K562 (cell line): ENCODE data around the gene RBL1. TPM values are rescaled to one million over a fixed set of nuclear protein-coding genes. Genes with fewer than 3 reads are reported as not detected.

Experiments
- ATAC-seq: fragments of 200-7000 bp; cut with Tn5 transposase; 3 replicates; pipeline ENCODE4 v1.9.1; 2020; ENCODE audit warnings: moderate library complexity
- BruUV-seq: library from RNA; stranded (reverse); fragments of 400-500 nt; replicated peaks from 2 replicates; lab custom pipeline; 2021; lab: Mats Ljungman, UMichigan
- CTCF ChIA-PET: fragments of 300-600 bp; formaldehyde crosslinking; extraction: SDS; loops from one replicate; lab custom pipeline; 2021; ENCODE audit warnings: low intra/inter-chr PET ratio; lab: Yijun Ruan, JAX
- POLR2A ChIA-PET: fragments of 300-600, 350-650 bp; sonication (Branson Sonifier 250); formaldehyde crosslinking; extraction: SDS; loops from one replicate; lab custom pipeline; 2021; ENCODE audit warnings: antibody characterized with exemption, inconsistent platforms; lab: Yijun Ruan, JAX
- DNase-seq, 4 experiments: peaks; one replicate each; pipeline versions ENCODE4 v3.0.0 to v3.0.0-alpha.2; 2011 to 2018; ENCODE audit warnings: low spot score in 3 of 4, mixed read lengths in 3 of 4; ENCODE audit errors: extremely low read depth in 1 of 4
- FAIRE-seq: peaks from 2 replicates; lab custom pipeline; 2011; peaks lifted over from hg19 to GRCh38; lab: Jason Lieb, UNC
- H2AFZ ChIP-seq: 2 replicates; pipeline ENCODE4 v1.6.0; 2011; ENCODE audit warnings: low read depth, low read length, control low read depth, inconsistent platforms
- H3K27ac ChIP-seq: fragments of 200-600 bp; 3 replicates; pipeline ENCODE4 v1.8.0; 2011; ENCODE audit warnings: low read depth, mild to moderate bottlenecking, control low read depth, inconsistent platforms, low read length, moderate library complexity, mixed read lengths; ENCODE audit errors: extremely low read depth
- H3K27me3 ChIP-seq, 2 experiments: fragments of 300-600 bp in 1 of 2; 2 replicates in 1 of 2; 3 replicates in 1 of 2; pipeline versions ENCODE4 v1.6.0 to v1.8.0; 2011; ENCODE audit warnings: inconsistent platforms in 2 of 2, low read length in 2 of 2, mild to moderate bottlenecking in 1 of 2, mixed read lengths in 1 of 2, moderate library complexity in 1 of 2; ENCODE audit not compliant: control insufficient read depth in 2 of 2, insufficient read depth in 2 of 2
- H3K36me3 ChIP-seq: fragments of 300-600 bp; 3 replicates; pipeline ENCODE4 v1.8.0; 2011; ENCODE audit warnings: mild to moderate bottlenecking, low read length, inconsistent platforms; ENCODE audit not compliant: control insufficient read depth, insufficient read depth
- H3K4me1 ChIP-seq, 2 experiments: fragments of 200-600 bp in 1 of 2; replicated peaks in 1 of 2; 2 replicates in 1 of 2; 3 replicates in 1 of 2; pipeline versions ENCODE4 v1.5.1 to v1.8.0; 2011; ENCODE audit warnings: inconsistent platforms in 2 of 2, low read length in 2 of 2, mild to moderate bottlenecking in 1 of 2, mixed read lengths in 1 of 2, moderate library complexity in 1 of 2; ENCODE audit not compliant: control insufficient read depth in 2 of 2, insufficient read depth in 2 of 2
- H3K4me2 ChIP-seq: 2 replicates; pipeline ENCODE4 v1.6.1; 2011; ENCODE audit warnings: low read length, control low read depth, inconsistent platforms, mixed read lengths; ENCODE audit not compliant: insufficient read depth
- H3K4me3 ChIP-seq: fragments of 200-600 bp; sonication (generic), shearing (Covaris generic); 2 replicates; pipeline ENCODE4 v1.5.1; 2016; ENCODE audit warnings: control low read depth, inconsistent platforms
- H3K79me2 ChIP-seq: fragments of 200-600 bp; 3 replicates; pipeline ENCODE4 v1.8.0; 2011; ENCODE audit warnings: low read length, inconsistent platforms; ENCODE audit not compliant: control insufficient read depth, insufficient read depth
- H3K9ac ChIP-seq, 2 experiments: 2 replicates each; pipeline versions ENCODE4 v1.6.0 to v1.6.1; 2011; ENCODE audit warnings: low read depth in 2 of 2, low read length in 2 of 2, control low read depth in 1 of 2, inconsistent platforms in 1 of 2, mild to moderate bottlenecking in 1 of 2, mixed read lengths in 1 of 2; ENCODE audit not compliant: insufficient read depth in 1 of 2
- H3K9me1 ChIP-seq: one replicate; pipeline ENCODE4 v1.6.0; 2011; ENCODE audit warnings: inconsistent platforms, mild to moderate bottlenecking, low read length, moderate library complexity; ENCODE audit not compliant: control insufficient read depth, insufficient read depth
- H3K9me3 ChIP-seq: replicated peaks from 2 replicates; pipeline ENCODE4 v1.5.1; 2011; ENCODE audit warnings: low read depth, low read length, inconsistent platforms; ENCODE audit not compliant: control insufficient read depth, insufficient read depth
- H4K20me1 ChIP-seq: replicated peaks from 2 replicates; pipeline ENCODE4 v1.6.1; 2011; ENCODE audit warnings: low read length, inconsistent platforms, mixed read lengths; ENCODE audit not compliant: control insufficient read depth, insufficient read depth
- ARNT ChIP-seq, 2 experiments: fragments of 450-650 bp; IDR thresholded peaks; 2 replicates each; pipeline ENCODE4 v1.6.1; 2016; ENCODE audit warnings: mild to moderate bottlenecking in 1 of 2
- BCL6 ChIP-seq: fragments of 250-450 bp; sonication (Bioruptor Pico); IDR thresholded peaks from 2 replicates; pipeline ENCODE4 v1.4.0; 2020
- BRF1 ChIP-seq: IDR thresholded peaks from 3 replicates; pipeline ENCODE4 v1.6.1; 2011; ENCODE audit warnings: borderline replicate concordance, mild to moderate bottlenecking; ENCODE audit not compliant: insufficient read length; ENCODE audit errors: extremely low read depth
- FOS ChIP-seq: IDR thresholded peaks from 3 replicates; pipeline ENCODE4 v1.6.1; 2011; ENCODE audit not compliant: insufficient read length; ENCODE audit errors: extremely low read depth
- HDGF ChIP-seq: fragments of 450-650 bp; IDR thresholded peaks from 2 replicates; pipeline ENCODE4 v1.6.1; 2016
- MCM5 ChIP-seq: fragments of 450-650 bp; IDR thresholded peaks from 2 replicates; pipeline ENCODE4 v1.6.1; 2016; ENCODE audit warnings: low read depth
- NEUROD1 ChIP-seq: fragments of 150-350 bp; IDR thresholded peaks from 2 replicates; pipeline ENCODE4 v1.6.1; 2014; ENCODE audit warnings: borderline replicate concordance, low read length, low read depth; ENCODE audit not compliant: partially characterized antibody
- ZNF316 ChIP-seq: fragments of 450-650 bp; IDR thresholded peaks from 2 replicates; pipeline ENCODE4 v1.6.1; 2016
- ZNF766 ChIP-seq: fragments of 200-800 bp; sonication (Bioruptor generic); conservative IDR thresholded peaks from 2 replicates; pipeline ENCODE4 v1.6.1; 2016; ENCODE audit warnings: missing genetic modification characterization, missing compliant biosample characterization
- WGBS: fragments of 100-300 bp; shearing (Covaris generic); methylation state at CpG from one replicate; pipeline ENCODE4 v1.1.6; 2016; ENCODE audit warnings: low coverage, mixed read lengths; ENCODE audit not compliant: insufficient coverage; ENCODE audit errors: missing lambda C conversion rate; 5-methylcytosine and 5-hydroxymethylcytosine counted together
- in situ Hi-C: fragments of 300-500 bp; cut with MboI; formaldehyde crosslinking; loops from 4 replicates; pipeline ENCODE4 v1.15.0; 2018; ENCODE audit warnings: inconsistent platforms, mixed read lengths
- intact Hi-C: fragments of 100-400 bp; cut with micrococcal nuclease; formaldehyde crosslinking; loops from 2 replicates; pipeline ENCODE4 v1.14.2; 2022
- polyA plus RNA-seq, 8 experiments: library from polyadenylated mRNA; depleted of rRNA in 4 of 8; stranded (reverse) in 5 of 8; unstranded in 3 of 8; fragments of >200 nt; fragmentation: Nextera tagmentation in 2 of 8; fragmentation: Illumina TruSeq in 1 of 8; extraction: Ambion mirVana in 2 of 8; extraction: Trizol in 1 of 8; gene quantifications; 2 replicates each; pipeline versions ENCODE4 v1.2.1 to v1.2.3, GENCODE V29; 2011 to 2014; ENCODE audit warnings: inconsistent platforms in 1 of 8, missing spikeins in 1 of 8
- total RNA-seq, 7 experiments: library from RNA; depleted of rRNA in 6 of 7; stranded (reverse); fragments of >200 nt in 6 of 7; fragmentation: Illumina TruSeq in 2 of 7; extraction: Trizol in 2 of 7; gene quantifications; 2 replicates each; pipeline versions ENCODE4 v1.2.1 to v1.2.3, GENCODE V29; 2011 to 2021; ENCODE audit warnings: low replicate concordance in 1 of 7
- TF ChIP-seq, protein P1 (sequence below): fragments of 250-450 bp; sonication (Bioruptor Pico); IDR thresholded peaks from 2 replicates; pipeline ENCODE4 v1.8.0; 2021; ENCODE audit warnings: moderate library complexity, mild to moderate bottlenecking, inconsistent platforms
- TF ChIP-seq, protein P2 (sequence below): fragments of 250-450 bp; sonication (Bioruptor Pico); IDR thresholded peaks from 2 replicates; pipeline ENCODE4 v1.9.0; 2021; ENCODE audit warnings: mild to moderate bottlenecking, inconsistent platforms
- TF ChIP-seq, protein P3 (sequence below): fragments of 250-450 bp; sonication (Bioruptor Pico); IDR thresholded peaks from 2 replicates; pipeline ENCODE4 v1.5.0; 2021; ENCODE audit warnings: mild to moderate bottlenecking, moderate library complexity

RBL1 gene
- total and polyA plus RNA-seq, 9 of the 15 experiments (the other 6 are each of a cell fraction or from before 2014, with no cell fraction given), result 4.0 to 25.9 (median 15.6) TPM

DNA sequence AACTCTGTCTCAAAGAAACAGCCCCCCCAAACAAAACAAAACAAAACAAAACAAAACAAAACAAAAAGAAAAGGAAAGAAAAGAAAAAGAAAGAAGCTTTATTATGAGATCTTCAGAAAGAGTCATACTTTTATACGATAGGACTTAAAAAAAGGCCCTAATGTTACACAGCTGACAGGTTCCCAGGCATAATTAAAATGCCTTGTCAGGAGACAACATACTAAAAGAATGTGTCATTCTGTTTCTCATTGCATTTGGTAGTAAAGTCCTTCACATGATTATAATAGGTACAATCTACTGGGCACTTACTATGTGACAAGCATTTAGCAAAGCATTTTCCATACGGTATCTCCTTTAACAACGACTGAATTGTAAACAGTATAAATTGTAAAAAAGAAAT lies 46.9 kb upstream of the RBL1 start (continued):
- TF ChIP-seq, protein P1, sequence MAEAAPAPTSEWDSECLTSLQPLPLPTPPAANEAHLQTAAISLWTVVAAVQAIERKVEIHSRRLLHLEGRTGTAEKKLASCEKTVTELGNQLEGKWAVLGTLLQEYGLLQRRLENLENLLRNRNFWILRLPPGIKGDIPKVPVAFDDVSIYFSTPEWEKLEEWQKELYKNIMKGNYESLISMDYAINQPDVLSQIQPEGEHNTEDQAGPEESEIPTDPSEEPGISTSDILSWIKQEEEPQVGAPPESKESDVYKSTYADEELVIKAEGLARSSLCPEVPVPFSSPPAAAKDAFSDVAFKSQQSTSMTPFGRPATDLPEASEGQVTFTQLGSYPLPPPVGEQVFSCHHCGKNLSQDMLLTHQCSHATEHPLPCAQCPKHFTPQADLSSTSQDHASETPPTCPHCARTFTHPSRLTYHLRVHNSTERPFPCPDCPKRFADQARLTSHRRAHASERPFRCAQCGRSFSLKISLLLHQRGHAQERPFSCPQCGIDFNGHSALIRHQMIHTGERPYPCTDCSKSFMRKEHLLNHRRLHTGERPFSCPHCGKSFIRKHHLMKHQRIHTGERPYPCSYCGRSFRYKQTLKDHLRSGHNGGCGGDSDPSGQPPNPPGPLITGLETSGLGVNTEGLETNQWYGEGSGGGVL, result no peak
- TF ChIP-seq NEUROD1, result no peak
- TF ChIP-seq MCM5, result no peak
- TF ChIP-seq ZNF766 (CRISPR knock-in tag), result no peak
- TF ChIP-seq ARNT (IDR thresholded peaks at IDR 0.05), result no peak
- no peak for TF ChIP-seq HDGF
- TF ChIP-seq BCL6 (CRISPR knock-in tag), result no peak
- no peak for TF ChIP-seq BRF1
- no peak for TF ChIP-seq FOS
- TF ChIP-seq, all 486 proteins: peak for 0

DNA sequence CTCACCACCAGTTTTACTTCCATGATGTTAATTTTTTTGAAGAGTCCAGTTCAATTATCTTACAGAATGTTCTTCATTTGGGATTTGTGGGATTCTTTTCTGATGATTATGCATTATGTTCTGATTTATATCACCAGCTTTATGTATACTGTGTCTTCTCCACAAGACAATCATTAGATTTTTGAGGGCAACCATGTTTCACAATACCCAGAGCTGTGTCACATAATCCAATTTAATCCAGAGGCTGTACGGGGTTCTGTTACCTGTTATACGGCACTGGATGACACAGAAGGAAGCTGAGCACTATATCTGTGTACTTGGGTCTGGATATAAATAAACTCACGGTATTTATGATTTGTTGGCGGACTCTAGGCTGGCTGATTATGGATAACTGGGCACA lies 41.8 kb upstream of the RBL1 start:
- H3K27ac ChIP-seq, result no peak overlapping the region
- FAIRE-seq, result no peak
- ATAC-seq, result no peak
- CTCF ChIA-PET, result no interaction called here
- no peaks in the 10 kb centered on the region for H4K20me1 ChIP-seq
- peaks cover 8 to 10% of the 10 kb centered on the region in 2 experiments; a peak in 3 of 5 replicates for H3K27me3 ChIP-seq
- H3K4me3 ChIP-seq, result no peak overlapping the region
- in situ Hi-C loops, result no loop called here
- H3K36me3 ChIP-seq, result no peaks in the 10 kb centered on the region
- no peaks in the 10 kb centered on the region for H3K9me3 ChIP-seq
- BruUV-seq, result no TSS peak
- intact Hi-C loops, result no loop called here
- H3K9ac ChIP-seq, result no peak overlapping the region
- H3K4me1 ChIP-seq, result no peaks in the 10 kb centered on the region
- WGBS, result 8% methylated on average over 4 of the region's 4 CpGs
- DNase-seq, result no peak
- H3K4me2 ChIP-seq, result no peak overlapping the region
- H3K9me1 ChIP-seq, result no peaks in the 10 kb centered on the region
- POLR2A ChIA-PET, result interaction anchor here (0.7 to 2.0 kb wide), 3 partner anchors 15 to 45 kb away, joined by 3 to 4 read pairs (median 3); no protein-coding TSS in a partner anchor
- peak; percentile 51 for TF ChIP-seq ZNF316
- TF ChIP-seq, protein P2, sequence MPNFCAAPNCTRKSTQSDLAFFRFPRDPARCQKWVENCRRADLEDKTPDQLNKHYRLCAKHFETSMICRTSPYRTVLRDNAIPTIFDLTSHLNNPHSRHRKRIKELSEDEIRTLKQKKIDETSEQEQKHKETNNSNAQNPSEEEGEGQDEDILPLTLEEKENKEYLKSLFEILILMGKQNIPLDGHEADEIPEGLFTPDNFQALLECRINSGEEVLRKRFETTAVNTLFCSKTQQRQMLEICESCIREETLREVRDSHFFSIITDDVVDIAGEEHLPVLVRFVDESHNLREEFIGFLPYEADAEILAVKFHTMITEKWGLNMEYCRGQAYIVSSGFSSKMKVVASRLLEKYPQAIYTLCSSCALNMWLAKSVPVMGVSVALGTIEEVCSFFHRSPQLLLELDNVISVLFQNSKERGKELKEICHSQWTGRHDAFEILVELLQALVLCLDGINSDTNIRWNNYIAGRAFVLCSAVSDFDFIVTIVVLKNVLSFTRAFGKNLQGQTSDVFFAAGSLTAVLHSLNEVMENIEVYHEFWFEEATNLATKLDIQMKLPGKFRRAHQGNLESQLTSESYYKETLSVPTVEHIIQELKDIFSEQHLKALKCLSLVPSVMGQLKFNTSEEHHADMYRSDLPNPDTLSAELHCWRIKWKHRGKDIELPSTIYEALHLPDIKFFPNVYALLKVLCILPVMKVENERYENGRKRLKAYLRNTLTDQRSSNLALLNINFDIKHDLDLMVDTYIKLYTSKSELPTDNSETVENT (CRISPR knock-in tag), result no peak
- TF ChIP-seq, protein P3, sequence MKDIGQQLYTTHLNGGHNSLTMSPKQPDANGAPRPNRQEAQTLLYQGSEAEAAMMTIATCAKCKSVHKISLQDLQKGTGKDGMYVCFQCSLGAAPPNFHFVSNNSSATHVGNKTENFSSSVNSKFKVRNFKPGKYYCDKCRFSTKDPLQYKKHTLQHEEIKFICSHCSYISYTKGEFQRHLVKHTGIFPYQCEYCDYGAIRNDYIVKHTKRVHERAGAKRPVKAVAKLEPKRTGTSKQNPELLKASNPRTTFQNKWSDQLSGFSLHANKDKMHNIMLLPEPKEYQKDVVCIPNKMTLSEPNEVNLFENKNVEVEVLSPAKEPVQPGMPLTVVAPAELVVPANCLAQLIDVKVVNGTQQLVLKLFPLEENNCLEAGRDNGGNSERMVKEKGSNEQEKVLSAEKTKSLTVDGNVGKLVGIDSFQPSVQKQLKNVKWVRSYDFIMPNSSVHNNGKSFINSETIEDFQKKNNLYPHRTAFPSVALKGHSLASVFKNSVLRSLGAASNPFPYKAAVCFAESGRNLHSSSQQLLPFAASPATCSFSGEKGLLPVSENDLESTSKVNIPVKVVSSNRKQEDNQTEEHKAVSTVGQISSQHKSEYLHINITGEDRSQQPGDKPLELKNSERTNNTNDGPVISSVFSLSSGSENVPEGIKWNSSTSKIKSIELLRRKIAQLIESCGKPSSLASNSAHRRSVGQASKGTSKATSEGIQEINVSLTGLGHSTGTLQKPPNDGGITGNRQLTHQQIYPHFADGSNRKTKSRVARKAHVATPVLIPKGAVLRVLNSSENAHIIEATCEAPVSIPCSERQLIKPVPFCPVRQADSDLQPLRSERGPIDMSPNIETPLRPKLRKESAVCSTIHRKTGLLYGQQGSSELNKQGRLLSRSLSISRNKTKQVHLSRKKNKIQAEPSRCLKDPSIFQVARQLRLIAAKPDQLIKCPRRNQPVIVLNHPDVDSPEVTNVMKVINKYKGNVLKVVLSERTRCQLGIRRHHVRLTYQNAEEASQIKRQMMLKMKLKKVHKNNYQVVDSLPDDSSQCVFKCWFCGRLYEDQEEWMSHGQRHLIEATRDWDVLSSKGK (CRISPR knock-in tag), result no peak
- H3K79me2 ChIP-seq, result no peaks in the 10 kb centered on the region
- H2AFZ ChIP-seq, result no peak overlapping the region
